Peyer's patch (tissue), 4 donors: ENCODE measurements around the gene ST6GALNAC4.

Experiments
- POLR2A ChIP-seq, 2 donors: fragments of 450-650 bp; IDR thresholded peaks; one replicate each; pipeline ENCODE4 v1.5.1; 2017; ENCODE audit warnings: antibody characterized with exemption in 2 of 2, mild to moderate bottlenecking in 2 of 2, moderate library complexity in 2 of 2
- TF ChIP-seq, protein P1 (sequence below), 6 experiments: fragments of 450-650 bp in 4 of 6; fragments of 200-600 bp in 2 of 6; sonication (generic) in 1 of 6; IDR thresholded peaks; one replicate each; pipeline ENCODE4 v1.5.1; 2017 to 2019; ENCODE audit warnings: antibody characterized with exemption in 6 of 6, mild to moderate bottlenecking in 3 of 6, moderate library complexity in 1 of 6

DNA sequence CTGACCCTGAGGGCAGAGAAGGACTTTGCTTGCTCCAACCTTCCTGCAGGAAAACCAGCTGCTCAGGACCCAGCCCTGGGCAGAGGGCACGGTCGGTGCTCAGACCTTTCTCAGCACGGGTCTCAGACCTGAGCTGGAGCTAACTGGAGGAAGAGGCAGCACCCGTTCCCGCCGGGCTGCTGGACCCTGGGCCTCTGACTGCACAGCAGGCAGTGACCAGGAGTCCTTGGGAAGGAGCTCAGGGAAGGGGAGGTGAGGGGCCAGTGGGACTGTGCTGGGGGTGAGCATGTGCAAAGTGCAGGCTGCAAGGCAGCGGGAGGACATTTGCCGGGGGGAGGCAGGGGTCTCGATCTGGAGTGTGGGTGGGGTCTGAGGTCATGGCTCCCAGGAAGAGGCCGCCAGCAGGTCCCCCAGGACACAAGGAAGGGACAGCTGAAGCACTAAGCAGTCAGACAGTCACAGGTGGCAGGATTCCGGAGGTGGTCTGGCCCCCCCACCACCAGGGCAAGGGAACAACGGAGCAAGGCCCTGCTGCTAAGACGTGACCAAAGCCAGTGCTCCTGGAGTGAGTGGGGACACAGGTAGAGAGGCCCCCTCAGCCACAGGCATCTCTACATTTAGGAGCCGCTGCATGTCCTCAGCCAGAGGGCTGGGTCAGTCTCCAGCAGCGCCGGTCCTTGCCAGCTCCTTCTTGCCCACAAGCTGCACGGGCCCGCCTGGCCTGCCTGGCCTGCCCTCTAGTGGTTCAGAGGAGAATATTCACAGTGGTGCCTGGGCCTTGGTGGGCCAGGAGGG, 25.6 kb upstream of the ST6GALNAC4 start:
- TF ChIP-seq, protein P1, sequence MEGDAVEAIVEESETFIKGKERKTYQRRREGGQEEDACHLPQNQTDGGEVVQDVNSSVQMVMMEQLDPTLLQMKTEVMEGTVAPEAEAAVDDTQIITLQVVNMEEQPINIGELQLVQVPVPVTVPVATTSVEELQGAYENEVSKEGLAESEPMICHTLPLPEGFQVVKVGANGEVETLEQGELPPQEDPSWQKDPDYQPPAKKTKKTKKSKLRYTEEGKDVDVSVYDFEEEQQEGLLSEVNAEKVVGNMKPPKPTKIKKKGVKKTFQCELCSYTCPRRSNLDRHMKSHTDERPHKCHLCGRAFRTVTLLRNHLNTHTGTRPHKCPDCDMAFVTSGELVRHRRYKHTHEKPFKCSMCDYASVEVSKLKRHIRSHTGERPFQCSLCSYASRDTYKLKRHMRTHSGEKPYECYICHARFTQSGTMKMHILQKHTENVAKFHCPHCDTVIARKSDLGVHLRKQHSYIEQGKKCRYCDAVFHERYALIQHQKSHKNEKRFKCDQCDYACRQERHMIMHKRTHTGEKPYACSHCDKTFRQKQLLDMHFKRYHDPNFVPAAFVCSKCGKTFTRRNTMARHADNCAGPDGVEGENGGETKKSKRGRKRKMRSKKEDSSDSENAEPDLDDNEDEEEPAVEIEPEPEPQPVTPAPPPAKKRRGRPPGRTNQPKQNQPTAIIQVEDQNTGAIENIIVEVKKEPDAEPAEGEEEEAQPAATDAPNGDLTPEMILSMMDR (IDR thresholded peaks at IDR 0.05): peak; percentile 76 to 85 (median 84)
- TF ChIP-seq POLR2A (IDR thresholded peaks at IDR 0.05): no peak
